Spleen (tissue), 7 donors: ENCODE results near the gene RUSF1.

ENCODE experiments used
- CTCF ChIP-seq, 11 experiments: fragments of 200-600 bp in 7 of 11; fragments of 450-650 bp in 4 of 11; sonication (generic) in 4 of 11; IDR thresholded peaks in 8 of 11; conservative IDR thresholded peaks in 3 of 11; 1 replicate in 7 of 11; 2 replicates in 4 of 11; pipeline versions ENCODE4 v1.4.0 to v1.8.0; 2016 to 2021; ENCODE audit warnings: antibody characterized with exemption in 11 of 11, inconsistent platforms in 4 of 11, mild to moderate bottlenecking in 1 of 11
- POLR2A ChIP-seq, 3 donors: fragments of 450-650 bp; IDR thresholded peaks; one replicate each; pipeline ENCODE4 v1.5.1; 2017; ENCODE audit warnings: antibody characterized with exemption in 3 of 3, mild to moderate bottlenecking in 1 of 3
- donor health status: DM: no; HTN: no; CAD: no; lungs with moderate emphysema.
- donor health status: DM: no; HTN: no; CAD: no.
- donor health status: DM: no; HTN: no; CAD: no.

DNA sequence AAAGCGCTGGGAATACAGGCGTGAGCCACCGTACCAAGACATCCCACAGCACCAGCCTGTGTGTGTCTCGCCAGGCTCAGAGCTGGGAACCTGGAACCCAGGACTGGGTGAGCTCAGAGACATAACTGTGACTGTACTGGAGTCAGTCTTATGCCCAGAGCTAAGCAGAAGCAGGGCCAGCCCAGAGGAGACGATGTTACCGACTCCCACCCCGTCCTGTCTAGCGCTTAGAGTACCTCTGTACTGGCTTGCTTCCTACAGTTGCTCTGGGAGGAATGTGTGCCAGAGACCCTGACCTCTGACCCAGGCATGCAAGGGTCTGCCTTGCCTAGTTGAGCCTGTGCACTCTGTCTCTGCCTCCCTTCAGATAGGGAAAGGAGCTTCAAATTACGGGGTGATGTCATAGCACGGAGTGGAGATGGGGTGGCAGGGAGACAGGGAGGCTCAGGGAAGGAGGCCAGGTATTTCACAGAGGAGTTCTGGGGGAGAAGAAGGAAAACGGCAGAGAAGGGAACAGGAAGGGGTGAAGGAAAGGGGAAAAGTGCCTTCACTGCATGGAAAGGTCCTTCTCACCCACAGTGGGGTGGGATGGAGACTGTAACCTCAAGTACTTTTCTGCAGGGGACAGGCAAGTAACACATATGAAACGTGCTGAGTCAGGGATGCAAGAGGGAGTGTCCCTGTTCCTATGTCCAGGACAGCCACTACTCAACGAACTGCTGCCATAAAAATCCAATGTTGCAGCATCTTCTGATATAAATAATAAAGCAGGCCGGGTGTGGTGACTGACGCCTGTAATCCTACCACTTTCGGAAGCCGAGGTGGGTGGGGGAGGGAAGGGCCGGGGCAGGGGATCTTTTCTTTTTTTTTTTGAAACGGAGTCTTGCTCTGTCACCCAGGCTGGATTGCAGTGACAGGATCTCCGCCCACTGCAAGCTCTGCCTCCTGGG is 54.7 kb downstream of the RUSF1 start:
- TF ChIP-seq CTCF (IDR thresholded peaks at IDR 0.05 in 8 of 11, conservative IDR thresholded peaks at IDR 0.05 in 3 of 11) (no peak), POLR2A (IDR thresholded peaks at IDR 0.05) (no peak)
